HCT116 (cell line): ENCODE results near the gene PDLIM5. TPM values are rescaled to one million over a fixed set of nuclear protein-coding genes. Genes with fewer than 3 reads are reported as not detected.

Experiments
- ATAC-seq: fragments of 200-7000 bp; cut with Tn5 transposase; 2 replicates; pipeline ENCODE4 v1.9.1; 2020; ENCODE audit warnings: mild to moderate bottlenecking, moderate library complexity
- BruUV-seq: library from RNA; stranded (reverse); fragments of 400-500 nt; replicated peaks from 2 replicates; lab custom pipeline; 2021; lab: Mats Ljungman, UMichigan
- CTCF ChIA-PET: fragments of 300-600 bp; sonication (Branson Sonifier 250); formaldehyde crosslinking; loops from one replicate; lab custom pipeline; 2021; ENCODE audit warnings: antibody characterized with exemption; lab: Charles Lee
- POLR2A ChIA-PET: fragments of 300-600, 350-600 bp; sonication (Branson Sonifier 250); formaldehyde crosslinking; loops from one replicate; lab custom pipeline; 2021; ENCODE audit warnings: antibody characterized with exemption; lab: Charles Lee
- RAD21 ChIA-PET, 2 experiments: fragments of 300-600 bp; sonication (Branson Sonifier 250); formaldehyde crosslinking; loops; one replicate each; lab custom pipeline; 2023; ENCODE audit warnings: low total read pairs in 2 of 2; ENCODE audit not compliant: uncharacterized antibody in 2 of 2, unreplicated experiment in 2 of 2, low non-redundant PET in 1 of 2; lab: Charles Lee
- DNase-seq: peaks from one replicate; pipeline ENCODE4 v3.0.0-alpha.2; 2010; ENCODE audit warnings: low read depth, low spot score
- H2AFZ ChIP-seq: fragments of 200-600 bp; shearing (Covaris generic), sonication (generic); 2 replicates; pipeline ENCODE4 v1.6.1; 2017; ENCODE audit warnings: low read depth, mixed run types, mixed read lengths, antibody characterized with exemption, low read length; ENCODE audit not compliant: poor library complexity, severe bottlenecking
- H3K27ac ChIP-seq: 2 replicates; pipeline ENCODE4 v1.5.1; 2012; ENCODE audit warnings: low read depth, low read length
- H3K27me3 ChIP-seq: fragments of 200-600 bp; sonication (generic); 2 replicates; pipeline ENCODE4 v1.6.1; 2016; ENCODE audit warnings: mixed run types, low read length, mixed read lengths; ENCODE audit not compliant: insufficient read depth
- H3K36me3 ChIP-seq, 2 experiments: fragments of 200-500 bp in 1 of 2; fragments of 200-600 bp in 1 of 2; sonication (Bioruptor generic) in 1 of 2; sonication (generic) in 1 of 2; 2 replicates each; pipeline versions ENCODE4 v1.5.1 to v1.6.1; 2014 to 2016; ENCODE audit warnings: low read length in 2 of 2, inconsistent platforms in 1 of 2, mixed read lengths in 1 of 2, mixed run types in 1 of 2; ENCODE audit not compliant: insufficient read depth in 2 of 2, control insufficient read depth in 1 of 2
- H3K4me1 ChIP-seq, 2 experiments: fragments of 200-600 bp in 1 of 2; sonication (generic) in 1 of 2; 2 replicates each; pipeline versions ENCODE4 v1.5.1 to v1.6.1; 2012 to 2017; ENCODE audit warnings: low read length in 2 of 2, inconsistent platforms in 1 of 2, mild to moderate bottlenecking in 1 of 2, mixed read lengths in 1 of 2, mixed run types in 1 of 2, moderate library complexity in 1 of 2; ENCODE audit not compliant: insufficient read depth in 2 of 2, control insufficient read depth in 1 of 2
- H3K4me2 ChIP-seq: fragments of 200-600 bp; sonication (generic); 2 replicates; pipeline ENCODE4 v1.6.1; 2017; ENCODE audit warnings: mixed run types, low read length, mixed read lengths
- H3K4me3 ChIP-seq, 2 experiments: fragments of 200-600 bp in 1 of 2; sonication (generic) in 1 of 2; replicated peaks in 1 of 2; 2 replicates each; pipeline ENCODE4 v1.5.1; 2011 to 2016; ENCODE audit warnings: low read length in 2 of 2, control low read depth in 1 of 2, low read depth in 1 of 2, mild to moderate bottlenecking in 1 of 2, mixed read lengths in 1 of 2, mixed run types in 1 of 2
- H3K79me2 ChIP-seq: fragments of 200-600 bp; sonication (generic); 2 replicates; pipeline ENCODE4 v1.6.1; 2017; ENCODE audit warnings: mild to moderate bottlenecking, mixed run types, low read length, moderate library complexity, mixed read lengths; ENCODE audit not compliant: insufficient read depth
- H3K9ac ChIP-seq: fragments of 200-600 bp; sonication (generic); 2 replicates; pipeline ENCODE4 v1.6.1; 2016; ENCODE audit warnings: low read length, mixed read lengths
- H3K9me2 ChIP-seq: fragments of 200-600 bp; sonication (generic), shearing (Covaris generic); 2 replicates; pipeline ENCODE4 v1.6.1; 2017; ENCODE audit warnings: mixed run types, mild to moderate bottlenecking, moderate library complexity; ENCODE audit not compliant: insufficient read depth
- H3K9me3 ChIP-seq, 2 experiments: fragments of 200-500 bp in 1 of 2; fragments of 200-600 bp in 1 of 2; sonication (Bioruptor generic) in 1 of 2; sonication (generic) in 1 of 2; 2 replicates each; pipeline ENCODE4 v1.6.1; 2014 to 2017; ENCODE audit warnings: low read length in 2 of 2, mixed read lengths in 2 of 2, inconsistent platforms in 1 of 2, low read depth in 1 of 2, mild to moderate bottlenecking in 1 of 2, mixed run types in 1 of 2, moderate library complexity in 1 of 2; ENCODE audit not compliant: control insufficient read depth in 1 of 2, insufficient read depth in 1 of 2
- H4K20me1 ChIP-seq: fragments of 200-600 bp; sonication (generic), shearing (Covaris generic); 2 replicates; pipeline ENCODE4 v1.6.1; 2017; ENCODE audit warnings: mixed run types, mild to moderate bottlenecking, moderate library complexity; ENCODE audit not compliant: insufficient read depth
- ATF3 ChIP-seq: IDR thresholded peaks from 2 replicates; pipeline ENCODE4 v1.6.1; 2012
- CBX3 ChIP-seq: IDR thresholded peaks from 2 replicates; pipeline ENCODE4 v1.6.1; 2012; ENCODE audit warnings: low read depth
- CEBPB ChIP-seq: IDR thresholded peaks from 2 replicates; pipeline ENCODE4 v1.6.1; 2012; ENCODE audit warnings: low read depth
- EZH2 ChIP-seq: fragments of 200-600 bp; sonication (generic); IDR thresholded peaks from 2 replicates; pipeline ENCODE4 v1.6.1; 2017; ENCODE audit warnings: antibody characterized with exemption, mixed run types
- EZH2phosphoT487 ChIP-seq: fragments of 200-600 bp; IDR thresholded peaks from 2 replicates; pipeline ENCODE4 v1.6.1; 2018; ENCODE audit warnings: antibody characterized with exemption, borderline replicate concordance
- FOSL1 ChIP-seq: IDR thresholded peaks from 2 replicates; pipeline ENCODE4 v1.6.1; 2012; ENCODE audit warnings: low read depth
- JUND ChIP-seq: IDR thresholded peaks from 2 replicates; pipeline ENCODE4 v1.6.1; 2012
- MAX ChIP-seq: IDR thresholded peaks from 2 replicates; pipeline ENCODE4 v1.6.1; 2012
- POLR2A ChIP-seq: IDR thresholded peaks from 2 replicates; pipeline ENCODE4 v1.7.0; 2011; ENCODE audit warnings: borderline replicate concordance; ENCODE audit not compliant: insufficient read depth, insufficient read length; ENCODE audit errors: extremely low read depth
- POLR2AphosphoS5 ChIP-seq: IDR thresholded peaks from 2 replicates; pipeline ENCODE4 v1.6.1; 2011; ENCODE audit warnings: mild to moderate bottlenecking, low read depth, low read length, moderate library complexity
- RAD21 ChIP-seq: IDR thresholded peaks from 2 replicates; pipeline ENCODE4 v1.6.1; 2012; ENCODE audit warnings: low read depth, mild to moderate bottlenecking
- REST ChIP-seq: IDR thresholded peaks from 2 replicates; pipeline ENCODE4 v1.6.1; 2012; ENCODE audit warnings: low read depth
- SIN3A ChIP-seq: IDR thresholded peaks from 2 replicates; pipeline ENCODE4 v1.6.1; 2012; ENCODE audit warnings: low read depth
- SP1 ChIP-seq: IDR thresholded peaks from 2 replicates; pipeline ENCODE4 v1.6.1; 2012; ENCODE audit warnings: low read depth
- SRF ChIP-seq: IDR thresholded peaks from 2 replicates; pipeline ENCODE4 v1.6.1; 2012; ENCODE audit warnings: low read depth
- TCF7L2 ChIP-seq: IDR thresholded peaks from 2 replicates; pipeline ENCODE4 v1.7.0; 2011; ENCODE audit warnings: borderline replicate concordance, inconsistent platforms; ENCODE audit not compliant: insufficient read depth, insufficient read length; ENCODE audit errors: extremely low read depth
- YY1 ChIP-seq: IDR thresholded peaks from 2 replicates; pipeline ENCODE4 v1.6.1; 2011; ENCODE audit warnings: low read length, low read depth, moderate library complexity, mild to moderate bottlenecking; ENCODE audit not compliant: insufficient replicate concordance; ENCODE audit errors: extremely low read depth
- ZNF274 ChIP-seq: fragments of 200-500 bp; sonication (Bioruptor generic); IDR thresholded peaks from 2 replicates; pipeline ENCODE4 v1.6.1; 2014; ENCODE audit warnings: mild to moderate bottlenecking, low read depth, low read length, inconsistent platforms
- intact Hi-C: fragments of 100-400 bp; cut with micrococcal nuclease; formaldehyde crosslinking; loops from 2 replicates; pipeline ENCODE4 v1.10.0; 2022
- total RNA-seq: library from RNA; stranded (reverse); gene quantifications from one replicate; pipeline ENCODE4 v1.2.1, GENCODE V29; 2021; ENCODE audit not compliant: unreplicated experiment

PDLIM5 gene
- total RNA-seq, 1 experiment from 2014 or later: 130 TPM

GRCh38 chr4:94640151-94640550, 188.4 kb downstream of the PDLIM5 start:
- Histone ChIP-seq H3K4me2 (no peak overlapping the region), H3K27me3 (no peaks in the 10 kb centered on the region), H3K79me2 (no peaks in the 10 kb centered on the region), H3K27ac (no peak overlapping the region), H2AFZ (no peak overlapping the region), H3K36me3 (peaks cover 0 to 4% of the 10 kb centered on the region in 2 experiments; a peak in 1 of 4 replicates), H4K20me1 (no peaks in the 10 kb centered on the region), H3K9me3 (no peaks in the 10 kb centered on the region), H3K9ac (no peak overlapping the region), H3K9me2 (no peaks in the 10 kb centered on the region), H3K4me1 (peaks cover 6 to 26% of the 10 kb centered on the region in 2 experiments), H3K4me3 (no peak overlapping the region)
- ATAC-seq: no peak
- no peak for TF ChIP-seq CBX3
- no peak for TF ChIP-seq SRF
- TF ChIP-seq TCF7L2: no peak
- no peak for TF ChIP-seq MAX
- TF ChIP-seq POLR2A: no peak
- no peak for TF ChIP-seq JUND
- TF ChIP-seq ZNF274: no peak
- no peak for TF ChIP-seq ATF3
- no peak for TF ChIP-seq SIN3A
- TF ChIP-seq REST: no peak
- TF ChIP-seq SP1: no peak
- no peak for TF ChIP-seq CEBPB
- no peak for TF ChIP-seq EZH2
- no peak for TF ChIP-seq FOSL1
- no peak for TF ChIP-seq EZH2phosphoT487
- TF ChIP-seq YY1: no peak
- no peak for TF ChIP-seq POLR2AphosphoS5
- TF ChIP-seq RAD21: no peak
- no peak for DNase-seq
- intact Hi-C loops: no loop called here
- RAD21 ChIA-PET: no interaction called here
- no TSS peak for BruUV-seq
- POLR2A ChIA-PET: no interaction called here
- CTCF ChIA-PET: no interaction called here
